K562 (cell line): ENCODE measurements around the gene METTL2A. TPM values are rescaled to one million over a fixed set of nuclear protein-coding genes. Genes with fewer than 3 reads are reported as not detected.

Experiments used
- BCOR ChIP-seq: fragments of 450-650 bp; IDR thresholded peaks from 2 replicates; pipeline ENCODE4 v1.6.1; 2016
- BRD4 ChIP-seq: fragments of 200-600 bp; sonication (generic); IDR thresholded peaks from 2 replicates; pipeline ENCODE4 v1.6.1; 2017; ENCODE audit warnings: inconsistent platforms
- CREM ChIP-seq: IDR thresholded peaks from 2 replicates; pipeline ENCODE4 v1.6.1; 2014; ENCODE audit warnings: antibody characterized with exemption, low read depth
- ETV1 ChIP-seq: fragments of 450-650 bp; conservative IDR thresholded peaks from 2 replicates; pipeline ENCODE4 v1.6.1; 2016; ENCODE audit warnings: missing genetic modification characterization, control low read depth, low read depth, missing compliant biosample characterization
- EWSR1 ChIP-seq: fragments of 450-650 bp; IDR thresholded peaks from 2 replicates; pipeline ENCODE4 v1.6.1; 2018; ENCODE audit warnings: borderline replicate concordance, mild to moderate bottlenecking, low read depth, moderate library complexity; ENCODE audit not compliant: partially characterized antibody
- GATAD2B ChIP-seq: fragments of 450-650 bp; IDR thresholded peaks from 2 replicates; pipeline ENCODE4 v1.6.1; 2017; ENCODE audit warnings: mild to moderate bottlenecking, borderline replicate concordance
- MAFG ChIP-seq: fragments of 450-650 bp; conservative IDR thresholded peaks from 2 replicates; pipeline ENCODE4 v1.6.1; 2016; ENCODE audit warnings: missing genetic modification characterization, missing compliant biosample characterization
- NFE2L1 ChIP-seq: fragments of 450-650 bp; IDR thresholded peaks from 2 replicates; pipeline ENCODE4 v1.6.1; 2016; ENCODE audit warnings: missing genetic modification characterization, low read depth, mild to moderate bottlenecking, missing compliant biosample characterization, moderate library complexity, borderline replicate concordance
- PRMT5 ChIP-seq: sonication (generic); formaldehyde crosslinking; IDR thresholded peaks from 2 replicates; pipeline ENCODE4 v1.5.0; 2020; ENCODE audit warnings: missing genetic modification reagents
- SOX6 ChIP-seq: fragments of 450-650 bp; IDR thresholded peaks from 2 replicates; pipeline ENCODE4 v1.6.1; 2014; ENCODE audit warnings: mild to moderate bottlenecking
- TCF7 ChIP-seq: sonication (generic); IDR thresholded peaks from 2 replicates; pipeline ENCODE4 v1.6.1; 2016; ENCODE audit warnings: antibody characterized with exemption, borderline replicate concordance
- ZBTB8A ChIP-seq: fragments of 450-650 bp; IDR thresholded peaks from 2 replicates; pipeline ENCODE4 v1.6.1; 2018; ENCODE audit warnings: mild to moderate bottlenecking, moderate library complexity; ENCODE audit not compliant: partially characterized antibody
- ZNF143 ChIP-seq: sonication (generic); formaldehyde crosslinking; IDR thresholded peaks from 2 replicates; pipeline ENCODE4 v1.9.0; 2022; ENCODE audit warnings: mild to moderate bottlenecking, missing genetic modification reagents
- ZNF197 ChIP-seq: fragments of 200-800 bp; sonication (Bioruptor generic); IDR thresholded peaks from 2 replicates; pipeline ENCODE4 v1.6.1; 2016; ENCODE audit warnings: low read depth, missing genetic modification characterization, missing compliant biosample characterization
- polyA plus RNA-seq, 8 experiments: library from polyadenylated mRNA; depleted of rRNA in 4 of 8; stranded (reverse) in 5 of 8; unstranded in 3 of 8; fragments of >200 nt; fragmentation: Nextera tagmentation in 2 of 8; fragmentation: Illumina TruSeq in 1 of 8; extraction: Ambion mirVana in 2 of 8; extraction: Trizol in 1 of 8; gene quantifications; 2 replicates each; pipeline versions ENCODE4 v1.2.1 to v1.2.3, GENCODE V29; 2011 to 2014; ENCODE audit warnings: inconsistent platforms in 1 of 8, missing spikeins in 1 of 8
- total RNA-seq, 7 experiments: library from RNA; depleted of rRNA in 6 of 7; stranded (reverse); fragments of >200 nt in 6 of 7; fragmentation: Illumina TruSeq in 2 of 7; extraction: Trizol in 2 of 7; gene quantifications; 2 replicates each; pipeline versions ENCODE4 v1.2.1 to v1.2.3, GENCODE V29; 2011 to 2021; ENCODE audit warnings: low replicate concordance in 1 of 7
- TF ChIP-seq, protein P1 (sequence below), 3 experiments: fragments of 200-800 bp in 1 of 3; sonication (Bioruptor generic) in 1 of 3; sonication (generic) in 1 of 3; formaldehyde crosslinking in 1 of 3; IDR thresholded peaks; 2 replicates each; pipeline versions ENCODE4 v1.6.1 to v1.8.0; 2016 to 2022; ENCODE audit warnings: mild to moderate bottlenecking in 2 of 3, missing compliant biosample characterization in 2 of 3, missing genetic modification characterization in 2 of 3, missing genetic modification reagents in 1 of 3
- TF ChIP-seq, protein P2 (sequence below): fragments of 250-450 bp; sonication (Bioruptor Pico); IDR thresholded peaks from 2 replicates; pipeline ENCODE4 v1.4.0; 2020; ENCODE audit warnings: mild to moderate bottlenecking, moderate library complexity
- TF ChIP-seq, protein P3 (sequence below): fragments of 450-650 bp; formaldehyde crosslinking; IDR thresholded peaks from 2 replicates; pipeline ENCODE4 v1.4.0; 2020; ENCODE audit warnings: mild to moderate bottlenecking, moderate library complexity
- TF ChIP-seq, protein P4 (sequence below): fragments of 450-650 bp; IDR thresholded peaks from 2 replicates; pipeline ENCODE4 v1.6.1; 2016
- TF ChIP-seq, protein P5 (sequence below): fragments of 450-650 bp; IDR thresholded peaks from 2 replicates; pipeline ENCODE4 v1.6.1; 2017; ENCODE audit warnings: mild to moderate bottlenecking, moderate library complexity

The METTL2A gene
- total and polyA plus RNA-seq, 9 of the 15 experiments (the other 6 are each of a cell fraction or from before 2014, with no cell fraction given): 21.0 to 52.5 (median 33.2) TPM

DNA sequence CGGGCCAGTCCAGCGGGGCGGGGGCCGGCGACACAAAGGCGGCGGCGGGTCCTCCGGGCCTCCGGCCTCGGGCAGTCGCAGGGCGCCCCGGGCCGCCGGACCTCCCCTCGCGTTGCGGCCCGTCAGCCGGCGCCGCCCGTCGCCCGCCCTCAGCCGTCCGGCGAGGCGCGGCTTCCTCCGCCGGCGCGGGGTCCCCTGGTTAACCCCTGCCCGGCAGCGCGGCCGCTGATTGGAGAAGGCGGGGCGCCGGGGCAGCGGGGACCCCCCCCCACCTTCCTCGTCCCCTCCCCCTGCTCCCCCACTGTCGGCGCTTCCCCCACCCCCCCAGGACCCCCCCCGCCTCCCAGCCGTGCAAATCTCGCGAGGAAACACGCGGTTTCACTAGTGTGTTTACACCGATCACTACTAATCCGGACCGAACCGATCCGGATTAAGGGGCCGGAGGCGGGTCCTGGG is 54.8 kb downstream of the METTL2A start, which contains the start of gene TLK2 (continued):
- no peak for TF ChIP-seq EWSR1
- TF ChIP-seq, protein P1, sequence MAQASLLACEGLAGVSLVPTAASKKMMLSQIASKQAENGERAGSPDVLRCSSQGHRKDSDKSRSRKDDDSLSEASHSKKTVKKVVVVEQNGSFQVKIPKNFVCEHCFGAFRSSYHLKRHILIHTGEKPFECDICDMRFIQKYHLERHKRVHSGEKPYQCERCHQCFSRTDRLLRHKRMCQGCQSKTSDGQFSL (CRISPR knock-in tag; IDR thresholded peaks at IDR 0.05): peak; percentile 47; the same call in 1 of the 2 replicates
- TF ChIP-seq, protein P1 (tag; IDR thresholded peaks at IDR 0.05): peak in 1 of 2 experiments; percentile 95; a peak in 2 of 4 replicates
- TF ChIP-seq PRMT5 (CRISPR knock-in tag): no peak
- TF ChIP-seq SOX6: no peak
- no peak for TF ChIP-seq ZNF143 (CRISPR knock-in tag)
- 0 out of 2 replicates have a peak, but pooled peaks have one; percentile 21 for TF ChIP-seq CREM
- TF ChIP-seq, protein P2, sequence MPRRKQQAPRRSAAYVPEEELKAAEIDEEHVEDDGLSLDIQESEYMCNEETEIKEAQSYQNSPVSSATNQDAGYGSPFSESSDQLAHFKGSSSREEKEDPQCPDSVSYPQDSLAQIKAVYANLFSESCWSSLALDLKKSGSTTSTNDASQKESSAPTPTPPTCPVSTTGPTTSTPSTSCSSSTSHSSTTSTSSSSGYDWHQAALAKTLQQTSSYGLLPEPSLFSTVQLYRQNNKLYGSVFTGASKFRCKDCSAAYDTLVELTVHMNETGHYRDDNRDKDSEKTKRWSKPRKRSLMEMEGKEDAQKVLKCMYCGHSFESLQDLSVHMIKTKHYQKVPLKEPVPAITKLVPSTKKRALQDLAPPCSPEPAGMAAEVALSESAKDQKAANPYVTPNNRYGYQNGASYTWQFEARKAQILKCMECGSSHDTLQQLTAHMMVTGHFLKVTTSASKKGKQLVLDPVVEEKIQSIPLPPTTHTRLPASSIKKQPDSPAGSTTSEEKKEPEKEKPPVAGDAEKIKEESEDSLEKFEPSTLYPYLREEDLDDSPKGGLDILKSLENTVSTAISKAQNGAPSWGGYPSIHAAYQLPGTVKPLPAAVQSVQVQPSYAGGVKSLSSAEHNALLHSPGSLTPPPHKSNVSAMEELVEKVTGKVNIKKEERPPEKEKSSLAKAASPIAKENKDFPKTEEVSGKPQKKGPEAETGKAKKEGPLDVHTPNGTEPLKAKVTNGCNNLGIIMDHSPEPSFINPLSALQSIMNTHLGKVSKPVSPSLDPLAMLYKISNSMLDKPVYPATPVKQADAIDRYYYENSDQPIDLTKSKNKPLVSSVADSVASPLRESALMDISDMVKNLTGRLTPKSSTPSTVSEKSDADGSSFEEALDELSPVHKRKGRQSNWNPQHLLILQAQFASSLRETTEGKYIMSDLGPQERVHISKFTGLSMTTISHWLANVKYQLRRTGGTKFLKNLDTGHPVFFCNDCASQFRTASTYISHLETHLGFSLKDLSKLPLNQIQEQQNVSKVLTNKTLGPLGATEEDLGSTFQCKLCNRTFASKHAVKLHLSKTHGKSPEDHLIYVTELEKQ (CRISPR knock-in tag): no peak
- no peak for TF ChIP-seq MAFG
- no peak for TF ChIP-seq ZBTB8A
- TF ChIP-seq ZNF197 (CRISPR knock-in tag): no peak
- TF ChIP-seq, protein P3, sequence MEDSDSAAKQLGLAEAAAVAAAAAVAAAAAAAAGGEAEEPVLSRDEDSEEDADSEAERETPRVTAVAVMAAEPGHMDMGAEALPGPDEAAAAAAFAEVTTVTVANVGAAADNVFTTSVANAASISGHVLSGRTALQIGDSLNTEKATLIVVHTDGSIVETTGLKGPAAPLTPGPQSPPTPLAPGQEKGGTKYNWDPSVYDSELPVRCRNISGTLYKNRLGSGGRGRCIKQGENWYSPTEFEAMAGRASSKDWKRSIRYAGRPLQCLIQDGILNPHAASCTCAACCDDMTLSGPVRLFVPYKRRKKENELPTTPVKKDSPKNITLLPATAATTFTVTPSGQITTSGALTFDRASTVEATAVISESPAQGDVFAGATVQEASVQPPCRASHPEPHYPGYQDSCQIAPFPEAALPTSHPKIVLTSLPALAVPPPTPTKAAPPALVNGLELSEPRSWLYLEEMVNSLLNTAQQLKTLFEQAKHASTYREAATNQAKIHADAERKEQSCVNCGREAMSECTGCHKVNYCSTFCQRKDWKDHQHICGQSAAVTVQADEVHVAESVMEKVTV (CRISPR knock-in tag): no peak
- TF ChIP-seq, protein P4, sequence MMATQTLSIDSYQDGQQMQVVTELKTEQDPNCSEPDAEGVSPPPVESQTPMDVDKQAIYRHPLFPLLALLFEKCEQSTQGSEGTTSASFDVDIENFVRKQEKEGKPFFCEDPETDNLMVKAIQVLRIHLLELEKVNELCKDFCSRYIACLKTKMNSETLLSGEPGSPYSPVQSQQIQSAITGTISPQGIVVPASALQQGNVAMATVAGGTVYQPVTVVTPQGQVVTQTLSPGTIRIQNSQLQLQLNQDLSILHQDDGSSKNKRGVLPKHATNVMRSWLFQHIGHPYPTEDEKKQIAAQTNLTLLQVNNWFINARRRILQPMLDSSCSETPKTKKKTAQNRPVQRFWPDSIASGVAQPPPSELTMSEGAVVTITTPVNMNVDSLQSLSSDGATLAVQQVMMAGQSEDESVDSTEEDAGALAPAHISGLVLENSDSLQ: no peak
- TF ChIP-seq, protein P5, sequence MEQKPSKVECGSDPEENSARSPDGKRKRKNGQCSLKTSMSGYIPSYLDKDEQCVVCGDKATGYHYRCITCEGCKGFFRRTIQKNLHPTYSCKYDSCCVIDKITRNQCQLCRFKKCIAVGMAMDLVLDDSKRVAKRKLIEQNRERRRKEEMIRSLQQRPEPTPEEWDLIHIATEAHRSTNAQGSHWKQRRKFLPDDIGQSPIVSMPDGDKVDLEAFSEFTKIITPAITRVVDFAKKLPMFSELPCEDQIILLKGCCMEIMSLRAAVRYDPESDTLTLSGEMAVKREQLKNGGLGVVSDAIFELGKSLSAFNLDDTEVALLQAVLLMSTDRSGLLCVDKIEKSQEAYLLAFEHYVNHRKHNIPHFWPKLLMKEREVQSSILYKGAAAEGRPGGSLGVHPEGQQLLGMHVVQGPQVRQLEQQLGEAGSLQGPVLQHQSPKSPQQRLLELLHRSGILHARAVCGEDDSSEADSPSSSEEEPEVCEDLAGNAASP: no peak
- TF ChIP-seq BCOR: no peak
- TF ChIP-seq BRD4: no peak
- no peak for TF ChIP-seq GATAD2B
- TF ChIP-seq TCF7: no peak
- no peak for TF ChIP-seq NFE2L1 (tag)
- no peak for TF ChIP-seq ETV1 (tag)
